HG03521 (cell line): ENCODE results near the gene GGNBP2.

Source experiments
- ATAC-seq: cut with Tn5 transposase; IDR thresholded peaks from one replicate; pipeline ENCODE4 v1.9.1; 2021; ENCODE audit warnings: mild to moderate bottlenecking, moderate library complexity; ENCODE audit not compliant: unreplicated experiment

Gene GGNBP2

GRCh38 chr17:36550491-36551417 is 6.0 kb downstream of the GGNBP2 start:
- ATAC-seq: no peak

GRCh38 chr17:36553459-36553858 is 8.7 kb downstream of the GGNBP2 start:
- ATAC-seq: no peak

GRCh38 chr17:36566081-36566480 is 21.4 kb downstream of the GGNBP2 start:
- ATAC-seq: no peak

GRCh38 chr17:36575028-36575427 is 30.3 kb downstream of the GGNBP2 start:
- no peak for ATAC-seq

- no peak for ATAC-seq
These were observed 32.1 kb downstream of the GGNBP2 start for GRCh38 chr17:36576793-36577192.

GRCh38 chr17:36578671-36579070 is 34.0 kb downstream of the GGNBP2 start:
- ATAC-seq: no peak

GRCh38 chr17:36583787-36584186 is 39.1 kb downstream of the GGNBP2 start:
- no peak for ATAC-seq

- no peak for ATAC-seq
These were observed 41.4 kb downstream of the GGNBP2 start for GRCh38 chr17:36586138-36586537.

GRCh38 chr17:36590082-36590481 is 45.4 kb downstream of the GGNBP2 start:
- ATAC-seq: no peak

- no peak for ATAC-seq
These were observed 47.0 kb downstream of the GGNBP2 start, which contains the start of gene DHRS11 for GRCh38 chr17:36591434-36592315. TSS of gene DHRS11 (plus strand) at chr17:36591879. CDS start at chr17:36592010, 131 bp downstream.

- no peak for ATAC-seq
These were observed 47.6 kb downstream of the GGNBP2 start for GRCh38 chr17:36592316-36592715.

- ATAC-seq: no peak
These were observed 48.1 kb downstream of the GGNBP2 start for GRCh38 chr17:36592716-36593321.

- ATAC-seq: no peak
These were observed 49.1 kb downstream of the GGNBP2 start for GRCh38 chr17:36593656-36594316.

GRCh38 chr17:36594626-36595401 is 50.1 kb downstream of the GGNBP2 start:
- ATAC-seq: no peak

GRCh38 chr17:36597226-36597625 is 52.5 kb downstream of the GGNBP2 start:
- ATAC-seq: no peak

- ATAC-seq: no peak
These were observed 53.4 kb downstream of the GGNBP2 start for GRCh38 chr17:36597866-36598777.

- ATAC-seq: no peak
These were observed 54.3 kb downstream of the GGNBP2 start for GRCh38 chr17:36598951-36599401.

- ATAC-seq: no peak
These were observed 55.0 kb downstream of the GGNBP2 start for GRCh38 chr17:36599546-36600250.
